ENCODE data around the gene ARL15.

DNA sequence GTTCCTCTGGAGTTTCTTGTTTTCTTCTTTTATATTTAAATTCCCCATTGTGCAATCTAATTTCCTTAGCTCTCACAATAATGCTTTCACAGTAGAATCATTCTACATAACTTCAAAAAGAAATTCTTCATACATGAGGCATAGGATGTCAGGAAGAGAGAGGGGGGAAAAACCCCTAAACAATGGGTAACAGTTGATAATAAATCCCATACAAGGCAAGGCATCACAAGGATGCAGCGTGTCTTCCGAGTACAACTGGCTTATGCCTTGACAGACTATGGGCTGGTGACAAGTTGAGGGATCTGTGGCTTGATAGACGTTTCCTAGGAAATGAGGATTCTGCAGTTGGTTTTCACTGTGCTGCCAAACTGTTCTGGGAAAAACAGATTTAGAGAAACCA lies 247.4 kb downstream of the ARL15 start:
- no peak for TF ChIP-seq POLR2A (IDR thresholded peaks at IDR 0.05)
- TF ChIP-seq CTCF (IDR thresholded peaks at IDR 0.05): no peak
